GM12864 (cell line): ENCODE data around the gene OR51D1.

Experiments
- DNase-seq: peaks from one replicate; pipeline ENCODE4 v3.0.0-alpha.2; 2011; ENCODE audit warnings: low read depth
- H3K4me3 ChIP-seq: 2 replicates; pipeline ENCODE4 v1.5.1; 2011; ENCODE audit warnings: mild to moderate bottlenecking, low read depth, low read length, control low read depth
- TF ChIP-seq, protein P1 (sequence below): IDR thresholded peaks from 2 replicates; pipeline ENCODE4 v1.5.1; 2011; ENCODE audit warnings: low read depth, mild to moderate bottlenecking, moderate library complexity, low read length, control low read depth, inconsistent platforms; ENCODE audit errors: missing control alignments

OR51D1 gene

GRCh38 chr11:4643682-4644081 lies 6.4 kb downstream of the OR51D1 start, which contains the start of gene OR51E1:
TSS of gene OR51E1 (plus strand) at chr11:4643982. CDS start at chr11:4652527, 8,545 bp downstream.
- no peak within 1 kb of the TSS for H3K4me3 ChIP-seq
- TF ChIP-seq, protein P1, sequence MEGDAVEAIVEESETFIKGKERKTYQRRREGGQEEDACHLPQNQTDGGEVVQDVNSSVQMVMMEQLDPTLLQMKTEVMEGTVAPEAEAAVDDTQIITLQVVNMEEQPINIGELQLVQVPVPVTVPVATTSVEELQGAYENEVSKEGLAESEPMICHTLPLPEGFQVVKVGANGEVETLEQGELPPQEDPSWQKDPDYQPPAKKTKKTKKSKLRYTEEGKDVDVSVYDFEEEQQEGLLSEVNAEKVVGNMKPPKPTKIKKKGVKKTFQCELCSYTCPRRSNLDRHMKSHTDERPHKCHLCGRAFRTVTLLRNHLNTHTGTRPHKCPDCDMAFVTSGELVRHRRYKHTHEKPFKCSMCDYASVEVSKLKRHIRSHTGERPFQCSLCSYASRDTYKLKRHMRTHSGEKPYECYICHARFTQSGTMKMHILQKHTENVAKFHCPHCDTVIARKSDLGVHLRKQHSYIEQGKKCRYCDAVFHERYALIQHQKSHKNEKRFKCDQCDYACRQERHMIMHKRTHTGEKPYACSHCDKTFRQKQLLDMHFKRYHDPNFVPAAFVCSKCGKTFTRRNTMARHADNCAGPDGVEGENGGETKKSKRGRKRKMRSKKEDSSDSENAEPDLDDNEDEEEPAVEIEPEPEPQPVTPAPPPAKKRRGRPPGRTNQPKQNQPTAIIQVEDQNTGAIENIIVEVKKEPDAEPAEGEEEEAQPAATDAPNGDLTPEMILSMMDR, result no peak
- no peak for DNase-seq

- TF ChIP-seq, protein P1, result no peak
- no peak for DNase-seq
- H3K4me3 ChIP-seq, result no peak overlapping the region
Observed at GRCh38 chr11:4644233-4644632, 7.0 kb downstream of the OR51D1 start.

GRCh38 chr11:4645974-4646373 lies 8.7 kb downstream of the OR51D1 start:
- TF ChIP-seq, protein P1, result no peak
- no peak for DNase-seq
- H3K4me3 ChIP-seq, result no peak overlapping the region

DNA sequence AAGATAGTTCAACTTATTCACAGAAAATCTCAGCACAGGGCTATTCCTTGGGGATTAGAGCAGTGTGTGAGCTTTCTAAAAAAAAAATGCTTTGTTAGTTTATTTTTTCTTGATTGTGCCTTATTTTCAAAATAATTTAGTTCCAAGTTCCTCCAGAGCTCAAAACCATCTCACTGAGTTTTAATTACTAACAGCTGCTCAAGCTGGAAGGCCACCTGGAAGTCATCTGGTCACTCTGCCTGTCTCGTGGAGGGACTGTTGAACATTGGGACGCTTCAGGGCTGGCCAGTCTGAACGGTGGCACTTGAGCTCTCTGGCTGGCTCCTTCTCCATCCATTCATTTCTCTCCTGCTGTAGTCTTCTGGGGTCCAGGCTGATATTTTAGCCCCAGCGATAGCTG lies 10.5 kb downstream of the OR51D1 start:
- no peak overlapping the region for H3K4me3 ChIP-seq
- TF ChIP-seq, protein P1, result no peak
- DNase-seq, result no peak

- no peak for DNase-seq
Observed at GRCh38 chr11:4654635-4655369, 17.5 kb downstream of the OR51D1 start.

GRCh38 chr11:4658629-4659445 lies 21.6 kb downstream of the OR51D1 start:
- DNase-seq, result no peak
- TF ChIP-seq, protein P1, result no peak
- H3K4me3 ChIP-seq, result no peak overlapping the region

More at GRCh38 chr11:4654635-4655369, 17.5 kb downstream of the OR51D1 start:
- TF ChIP-seq, protein P1, result no peak
- no peak overlapping the region for H3K4me3 ChIP-seq
